GM10248 (cell line): ENCODE results near the gene TMEM45B.
"Not testable (repeated sequence)": the region's sequence is repeated elsewhere in the genome, so short reads cannot be mapped to it uniquely, and the experiment has no call there.

ENCODE experiments used
- CTCF ChIA-PET: fragments of 300-600 bp; sonication (Branson Sonifier 250); formaldehyde crosslinking; extraction: SDS; loops from one replicate; lab custom pipeline; 2021; ENCODE audit warnings: antibody characterized with exemption; lab: Yijun Ruan, JAX
- POLR2A ChIA-PET: fragments of 350-650 bp; sonication (Branson Sonifier 250); formaldehyde crosslinking; extraction: SDS; loops from one replicate; lab custom pipeline; 2020; ENCODE audit warnings: antibody characterized with exemption; lab: Yijun Ruan, JAX
- DNase-seq: peaks from one replicate; pipeline ENCODE4 v3.0.0; 2012; ENCODE audit errors: extremely low spot score
- TF ChIP-seq, protein P1 (sequence below): IDR thresholded peaks from 2 replicates; pipeline ENCODE4 v1.5.1; 2012; ENCODE audit warnings: mild to moderate bottlenecking, low read depth; ENCODE audit errors: extremely low read depth, missing control alignments, control extremely low read depth

Gene TMEM45B

DNA sequence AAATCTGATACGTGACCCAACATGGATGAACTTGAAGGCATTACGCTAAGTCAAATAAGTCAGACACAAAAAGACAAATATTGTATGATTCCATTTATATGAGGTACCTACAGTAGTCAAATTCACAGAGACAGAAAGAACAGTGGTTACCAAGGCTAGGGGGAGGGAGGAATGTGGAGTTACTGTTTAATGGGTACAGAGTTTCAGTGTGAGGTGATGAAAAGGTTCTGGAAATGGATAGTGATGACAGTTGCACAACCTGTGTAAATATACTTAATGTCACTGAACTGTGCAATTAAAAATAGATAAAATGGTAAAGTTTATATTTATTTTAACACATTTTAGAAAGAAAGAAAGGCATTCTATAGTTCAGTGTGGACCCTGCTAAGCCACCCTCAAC is 24.1 kb upstream of the TMEM45B start:
- no peak for DNase-seq
- ChIA-PET POLR2A (no interaction called here), CTCF (no interaction called here)
- TF ChIP-seq, protein P1, sequence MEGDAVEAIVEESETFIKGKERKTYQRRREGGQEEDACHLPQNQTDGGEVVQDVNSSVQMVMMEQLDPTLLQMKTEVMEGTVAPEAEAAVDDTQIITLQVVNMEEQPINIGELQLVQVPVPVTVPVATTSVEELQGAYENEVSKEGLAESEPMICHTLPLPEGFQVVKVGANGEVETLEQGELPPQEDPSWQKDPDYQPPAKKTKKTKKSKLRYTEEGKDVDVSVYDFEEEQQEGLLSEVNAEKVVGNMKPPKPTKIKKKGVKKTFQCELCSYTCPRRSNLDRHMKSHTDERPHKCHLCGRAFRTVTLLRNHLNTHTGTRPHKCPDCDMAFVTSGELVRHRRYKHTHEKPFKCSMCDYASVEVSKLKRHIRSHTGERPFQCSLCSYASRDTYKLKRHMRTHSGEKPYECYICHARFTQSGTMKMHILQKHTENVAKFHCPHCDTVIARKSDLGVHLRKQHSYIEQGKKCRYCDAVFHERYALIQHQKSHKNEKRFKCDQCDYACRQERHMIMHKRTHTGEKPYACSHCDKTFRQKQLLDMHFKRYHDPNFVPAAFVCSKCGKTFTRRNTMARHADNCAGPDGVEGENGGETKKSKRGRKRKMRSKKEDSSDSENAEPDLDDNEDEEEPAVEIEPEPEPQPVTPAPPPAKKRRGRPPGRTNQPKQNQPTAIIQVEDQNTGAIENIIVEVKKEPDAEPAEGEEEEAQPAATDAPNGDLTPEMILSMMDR = no peak

DNA sequence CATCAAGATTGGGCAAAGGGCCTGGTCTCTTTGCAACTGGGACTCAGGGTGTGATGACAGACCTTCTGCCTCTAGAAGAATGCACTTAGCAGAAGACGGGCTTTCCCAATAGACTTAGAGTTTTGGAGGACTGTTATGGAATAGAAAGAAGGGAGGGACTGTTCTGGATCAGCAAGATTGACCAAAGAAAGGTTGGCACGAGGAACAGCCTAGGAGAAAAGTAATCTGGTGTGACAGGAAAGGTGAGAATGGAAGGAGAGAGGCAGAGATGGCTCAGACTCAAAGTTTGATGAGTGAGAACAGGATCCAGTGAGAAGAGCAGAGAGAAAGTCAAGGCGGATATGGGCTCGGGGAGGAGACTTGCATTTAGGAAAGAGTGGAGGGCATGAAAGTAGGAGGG is 23.0 kb upstream of the TMEM45B start:
- TF ChIP-seq, protein P1 = no peak
- ChIA-PET CTCF (no interaction called here), POLR2A (no interaction called here)
- DNase-seq = no peak

GRCh38 chr11:129795089-129795488 is 20.6 kb upstream of the TMEM45B start:
- DNase-seq = no peak
- POLR2A ChIA-PET = no interaction called here
- CTCF ChIA-PET = no interaction called here
- TF ChIP-seq, protein P1 = no peak

DNA sequence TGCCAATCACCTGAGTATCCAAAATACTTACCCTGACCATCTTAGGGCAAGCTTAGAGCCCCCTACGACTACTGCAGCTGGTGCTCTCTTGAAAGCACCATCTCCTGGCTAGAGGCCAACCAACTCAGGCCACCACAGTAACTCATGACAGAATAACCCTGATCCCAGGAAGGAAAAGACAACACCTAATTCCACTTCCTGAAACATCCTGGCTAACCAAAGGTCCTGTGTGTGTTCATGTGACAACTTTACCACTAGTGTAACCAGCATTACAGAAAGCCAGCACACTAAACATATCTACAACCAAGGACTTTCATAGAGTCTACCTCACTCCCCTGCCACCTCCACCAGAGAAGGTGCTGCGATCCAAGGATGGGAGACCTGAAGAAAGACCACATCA is 17.4 kb upstream of the TMEM45B start:
- TF ChIP-seq, protein P1 = no peak
- ChIA-PET CTCF (interaction anchor here (1.3 kb wide), 1 partner anchor 11 kb away, joined by 3 read pairs; no protein-coding TSS in a partner anchor), POLR2A (no interaction called here)
- no peak for DNase-seq

GRCh38 chr11:129800162-129800561 is 15.5 kb upstream of the TMEM45B start:
- CTCF ChIA-PET, DNase-seq, POLR2A ChIA-PET: not testable (repeated sequence)

DNA sequence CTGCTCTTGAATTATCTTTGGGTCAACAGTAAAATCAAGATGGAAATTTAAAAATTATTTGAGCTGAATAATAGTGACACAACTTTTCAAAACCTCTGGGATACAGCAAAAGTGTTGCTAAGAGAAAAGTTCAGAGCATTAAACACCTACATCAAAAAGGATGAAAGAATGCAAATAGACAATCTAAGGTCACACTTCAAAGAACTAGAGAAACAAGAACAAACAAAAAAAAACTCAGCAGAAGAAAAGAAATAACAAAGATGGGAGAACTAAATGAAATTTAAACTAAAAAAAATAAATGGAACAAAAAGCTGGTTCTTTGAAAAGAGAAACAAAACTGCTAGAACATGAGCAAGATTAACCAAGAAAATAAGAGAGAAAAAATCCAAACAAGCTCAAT is 15.0 kb upstream of the TMEM45B start:
- CTCF ChIA-PET = no interaction called here
- POLR2A ChIA-PET = no interaction called here
- no peak for DNase-seq
- TF ChIP-seq, protein P1 = no peak

GRCh38 chr11:129803533-129803932 is 12.1 kb upstream of the TMEM45B start:
- DNase-seq = no peak
- ChIA-PET CTCF (no interaction called here), POLR2A (no interaction called here)
- TF ChIP-seq, protein P1 = no peak
